B cell (primary cell): ENCODE measurements around the gene SRGAP2. TPM values are rescaled to one million over a fixed set of nuclear protein-coding genes. Genes with fewer than 3 reads are reported as not detected.
"Not testable (repeated sequence)": the region's sequence is repeated elsewhere in the genome, so short reads cannot be mapped to it uniquely, and the experiment has no call there.

Experiments
- ATAC-seq: fragments of 200-7000 bp; cut with Tn5 transposase; one replicate; pipeline ENCODE4 v1.10.0; 2021; ENCODE audit warnings: low read depth, mild to moderate bottlenecking, moderate number of reproducible peaks, moderate library complexity
- CTCF ChIA-PET: fragments of 350-600 bp; sonication (Branson Sonifier 250); formaldehyde crosslinking; loops from one replicate; lab custom pipeline; 2021; ENCODE audit warnings: antibody characterized with exemption, inconsistent platforms; lab: Charles Lee
- POLR2A ChIA-PET: fragments of 350-600 bp; sonication (Branson Sonifier 250); formaldehyde crosslinking; loops from one replicate; lab custom pipeline; 2021; ENCODE audit warnings: antibody characterized with exemption; lab: Charles Lee
- DNase-seq: peaks from one replicate; pipeline ENCODE4 v3.0.0; 2013
- H2AFZ ChIP-seq: 2 replicates; pipeline ENCODE4 v1.6.1; 2012; ENCODE audit warnings: mild to moderate bottlenecking, low read depth, low read length; ENCODE audit not compliant: insufficient read depth, poor library complexity, severe bottlenecking
- H3K27ac ChIP-seq, 2 donors: 1 replicate in 1 of 2; 2 replicates in 1 of 2; pipeline ENCODE4 v1.5.1; 2012 to 2013; ENCODE audit warnings: low read length in 2 of 2, mild to moderate bottlenecking in 2 of 2, moderate library complexity in 1 of 2
- H3K27me3 ChIP-seq, 4 experiments: fragments of 200-600 bp in 1 of 4; sonication (generic) in 1 of 4; replicated peaks in 1 of 4; 1 replicate in 2 of 4; 2 replicates in 2 of 4; pipeline versions ENCODE4 v1.6.1 to v1.7.0; 2013 to 2016; ENCODE audit warnings: low read length in 3 of 4, mild to moderate bottlenecking in 2 of 4, mixed read lengths in 1 of 4, moderate library complexity in 1 of 4; ENCODE audit not compliant: insufficient read depth in 4 of 4, control insufficient read depth in 3 of 4; ENCODE audit errors: control extremely low read depth in 1 of 4
- H3K36me3 ChIP-seq, 2 experiments: replicated peaks in 1 of 2; 1 replicate in 1 of 2; 2 replicates in 1 of 2; pipeline versions ENCODE4 v1.6.1 to v1.7.1; 2013; ENCODE audit warnings: low read length in 1 of 2; ENCODE audit not compliant: insufficient read depth in 2 of 2, control insufficient read depth in 1 of 2; ENCODE audit errors: control extremely low read depth in 1 of 2, extremely low read depth in 1 of 2
- H3K4me1 ChIP-seq, 2 donors: fragments of 200-600 bp in 1 of 2; sonication (generic) in 1 of 2; 1 replicate in 1 of 2; 2 replicates in 1 of 2; pipeline versions ENCODE4 v1.5.1 to v1.6.1; 2013 to 2017; ENCODE audit warnings: low read length in 2 of 2; ENCODE audit not compliant: control insufficient read depth in 2 of 2, insufficient read depth in 2 of 2
- H3K4me2 ChIP-seq: replicated peaks from 2 replicates; pipeline ENCODE3; 2012; ENCODE audit warnings: mild to moderate bottlenecking, low read depth, low read length; ENCODE audit not compliant: poor library complexity, severe bottlenecking
- H3K4me3 ChIP-seq, 5 experiments: fragments of 200-600 bp in 1 of 5; sonication (generic) in 1 of 5; 1 replicate in 3 of 5; 2 replicates in 2 of 5; pipeline versions ENCODE4 v1.5.1 to v1.7.0; 2011 to 2016; ENCODE audit warnings: low read length in 4 of 5, mild to moderate bottlenecking in 4 of 5, low read depth in 2 of 5, control low read depth in 1 of 5, moderate library complexity in 1 of 5; ENCODE audit not compliant: insufficient read depth in 1 of 5; ENCODE audit errors: control extremely low read depth in 1 of 5, extremely low read depth in 1 of 5
- H3K79me2 ChIP-seq: fragments of 200-600 bp; sonication (generic); one replicate; pipeline ENCODE4 v1.6.0; 2016; ENCODE audit warnings: low read length; ENCODE audit not compliant: control insufficient read depth, insufficient read depth
- H3K9ac ChIP-seq: fragments of 200-600 bp; sonication (generic); 2 replicates; pipeline ENCODE4 v1.6.1; 2017; ENCODE audit warnings: mild to moderate bottlenecking, low read length, moderate library complexity
- H3K9me3 ChIP-seq, 3 donors: one replicate each; pipeline versions ENCODE4 v1.6.1 to v1.7.1; 2013; ENCODE audit warnings: low read length in 2 of 3; ENCODE audit not compliant: control insufficient read depth in 2 of 3, insufficient read depth in 1 of 3; ENCODE audit errors: control extremely low read depth in 1 of 3
- H4K20me1 ChIP-seq: 2 replicates; pipeline ENCODE4 v1.6.0; 2012; ENCODE audit warnings: mild to moderate bottlenecking, low read length; ENCODE audit not compliant: insufficient read depth, control insufficient read depth, poor library complexity, severe bottlenecking
- H3K27ac Mint-ChIP-seq: one replicate; pipeline ENCODE4 v1.8.0; 2021; ENCODE audit warnings: mixed read lengths
- H3K27me3 Mint-ChIP-seq: one replicate; pipeline ENCODE4 v1.8.0; 2021; ENCODE audit warnings: mixed read lengths
- H3K4me1 Mint-ChIP-seq: one replicate; pipeline ENCODE4 v1.8.0; 2021; ENCODE audit warnings: mixed read lengths
- H3K4me3 Mint-ChIP-seq: one replicate; pipeline ENCODE4 v1.8.0; 2021; ENCODE audit warnings: mixed read lengths
- H3K9me3 Mint-ChIP-seq: one replicate; pipeline ENCODE4 v1.8.0; 2022; ENCODE audit warnings: mixed read lengths; ENCODE audit not compliant: insufficient read depth
- CTCF ChIP-seq: fragments of 200-600 bp; IDR thresholded peaks from one replicate; pipeline ENCODE4 v1.8.0; 2022; ENCODE audit warnings: antibody characterized with exemption, mild to moderate bottlenecking
- WGBS: methylation state at CpG from one replicate; pipeline ENCODE4 v1.1.5; 2013; ENCODE audit warnings: missing lambda C conversion rate; ENCODE audit not compliant: insufficient coverage; 5-methylcytosine and 5-hydroxymethylcytosine counted together
- intact Hi-C: fragments of 100-400 bp; cut with micrococcal nuclease; formaldehyde crosslinking; loops from one replicate; pipeline ENCODE4 v1.10.0; 2022
- polyA minus RNA-seq: library from RNA; depleted of rRNA, polyadenylated mRNA; stranded (reverse); fragments of >200 nt; gene quantifications from 2 replicates; pipeline ENCODE4 v1.2.3, GENCODE V29; 2012
- polyA plus RNA-seq: library from polyadenylated mRNA; depleted of rRNA; stranded (reverse); fragments of >200 nt; gene quantifications from 2 replicates; pipeline ENCODE4 v1.2.3, GENCODE V29; 2012
- total RNA-seq, 2 donors: library from RNA; stranded (reverse); fragments of 120-200 nt in 1 of 2; gene quantifications; 1 replicate in 1 of 2; 2 replicates in 1 of 2; pipeline versions ENCODE4 v1.2.3 to v1.2.4, GENCODE V29; 2013 to 2022

SRGAP2 gene
- total RNA-seq (83.2 and 88.5 TPM in 2 replicates), polyA plus RNA-seq (28.9 and 31.5 TPM in 2 replicates), polyA minus RNA-seq (65.9 and 94.2 TPM in 2 replicates)
- 22.2 TPM for total RNA-seq (2013)

DNA sequence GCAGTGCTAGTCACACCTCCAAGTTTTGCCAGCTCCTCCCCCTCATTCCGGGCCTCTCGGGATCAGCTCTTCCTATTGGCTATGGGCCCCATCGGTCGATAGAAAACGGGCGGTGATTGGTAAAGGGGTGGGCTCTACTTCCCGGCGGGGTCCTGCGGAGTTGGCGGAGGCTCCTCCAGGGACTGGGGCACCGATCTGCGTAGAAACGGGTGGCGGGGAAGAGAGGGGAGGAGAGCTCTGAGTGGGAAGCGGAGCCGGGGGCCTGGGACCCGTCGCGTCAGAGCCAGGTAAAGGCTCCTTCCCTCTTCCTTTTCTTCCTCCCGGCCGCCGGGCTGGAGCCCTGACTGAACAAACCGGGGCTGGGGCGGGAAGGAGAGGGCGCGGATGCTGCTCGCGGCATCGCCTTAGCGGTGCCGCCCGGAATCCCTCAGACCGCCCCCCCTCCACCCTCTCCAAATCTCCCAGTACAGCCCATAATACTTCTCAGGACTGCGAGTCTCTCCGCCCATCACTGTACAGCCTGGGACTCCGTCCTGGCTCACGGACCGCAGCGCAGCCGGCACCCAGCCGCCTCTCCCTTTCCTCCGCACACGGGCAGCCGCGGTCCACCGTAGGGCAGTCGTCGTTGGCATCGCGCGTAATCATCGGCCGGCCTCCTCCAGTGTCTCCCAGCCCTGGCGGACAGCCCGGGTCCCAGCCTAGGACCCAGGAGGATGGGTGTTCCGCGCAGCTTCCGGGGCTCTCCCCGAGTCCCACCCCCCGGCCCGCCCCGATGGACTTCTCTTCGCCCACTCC is at the start of gene SRGAP2:
Gene SRGAP2 (plus strand): TSS at position 178 of the 795 bp plus-strand sequence. CDS start 2,430 bp downstream, outside the sequence.
- peak; percentile 1 for ATAC-seq
- H3K9ac ChIP-seq, result peak within 1 kb of the TSS; percentile 56

GRCh38 chr1:206167350-206168029 is 35.9 kb upstream of the SRGAP2 start:
- H3K4me1 ChIP-seq, H3K9me3 ChIP-seq, H3K4me3 ChIP-seq, H3K27me3 Mint-ChIP-seq, H3K79me2 ChIP-seq, DNase-seq, H3K4me1 Mint-ChIP-seq, H3K9ac ChIP-seq, H3K9me3 Mint-ChIP-seq, H4K20me1 ChIP-seq, H3K4me3 Mint-ChIP-seq, H2AFZ ChIP-seq, H3K27ac ChIP-seq, intact Hi-C loops, CTCF ChIA-PET, H3K27me3 ChIP-seq, H3K4me2 ChIP-seq, H3K36me3 ChIP-seq, POLR2A ChIA-PET, H3K27ac Mint-ChIP-seq: not testable (repeated sequence)
- peak; percentile 49 for TF ChIP-seq CTCF
- no CpG with 5 or more reads among the region's 10 CpGs for WGBS
- peak; percentile 79 for ATAC-seq

More for the DNA sequence above, at the start of gene SRGAP2:
- H4K20me1 ChIP-seq, CTCF ChIA-PET, H3K9me3 ChIP-seq, H3K79me2 ChIP-seq, H3K27me3 ChIP-seq, POLR2A ChIA-PET, H2AFZ ChIP-seq, H3K4me2 ChIP-seq, H3K4me1 Mint-ChIP-seq, H3K36me3 ChIP-seq, H3K4me1 ChIP-seq, H3K9me3 Mint-ChIP-seq, H3K27me3 Mint-ChIP-seq, intact Hi-C loops: not testable (repeated sequence)
- H3K4me3 ChIP-seq, result peak within 1 kb of the TSS in 4 of 5 experiments; percentile 48 to 59 (median 52)
- 0% methylated on average over 5 of the region's 63 CpGs for WGBS
- Mint-ChIP-seq H3K27ac (peak within 1 kb of the TSS; percentile 80), H3K4me3 (peak within 1 kb of the TSS; percentile 86)
- peak; percentile 68 for DNase-seq
- peak within 1 kb of the TSS in 1 of 2 donors; percentile 55 for H3K27ac ChIP-seq

GRCh38 chr1:206169794-206170193 is 33.5 kb upstream of the SRGAP2 start:
- H3K4me1 Mint-ChIP-seq, H4K20me1 ChIP-seq, H3K4me3 Mint-ChIP-seq, H3K36me3 ChIP-seq, DNase-seq, H3K27me3 ChIP-seq, CTCF ChIA-PET, H2AFZ ChIP-seq, H3K27ac Mint-ChIP-seq, H3K79me2 ChIP-seq, H3K27ac ChIP-seq, intact Hi-C loops, POLR2A ChIA-PET, H3K9me3 Mint-ChIP-seq, H3K4me1 ChIP-seq, H3K9me3 ChIP-seq, H3K27me3 Mint-ChIP-seq, H3K9ac ChIP-seq, ATAC-seq, H3K4me2 ChIP-seq, H3K4me3 ChIP-seq: not testable (repeated sequence)
- WGBS, result no CpG with 5 or more reads among the region's 3 CpGs
